Cardiac septum (tissue), 1 donor: ENCODE results near the gene SLC35F1. TPM values are rescaled to one million over a fixed set of nuclear protein-coding genes. Genes with fewer than 3 reads are reported as not detected.
"Not testable (repeated sequence)": the region's sequence is repeated elsewhere in the genome, so short reads cannot be mapped to it uniquely, and the experiment has no call there.

Experiments
- DNase-seq: peaks from one replicate; pipeline ENCODE4 v3.0.0-alpha.2; 2020; ENCODE audit warnings: low spot score
- intact Hi-C: fragments of 100-400 bp; cut with DNase I; formaldehyde crosslinking; loops from one replicate; pipeline ENCODE4 v1.14.0; 2022
- total RNA-seq: library from RNA; stranded (reverse); fragmentation: NEBNext Ultra II Directional; extraction: Animal tissue kit (Norgen Biotek cat#: 25700); gene quantifications from one replicate; pipeline ENCODE4 v1.2.1, GENCODE V29; 2021
- donor health status: DM: no; HTN: no; CAD: no.

The SLC35F1 gene
- total RNA-seq, 1 donor from 2014 or later, result 7.7 TPM

GRCh38 chr6:117976030-117976651 is 69.1 kb downstream of the SLC35F1 start:
- intact Hi-C loops, result loop anchor here (5.0 kb wide), 2 partner anchors 286 to 306 kb away; no protein-coding TSS in a partner anchor
- no peak for DNase-seq

GRCh38 chr6:117985916-117986315 is 78.9 kb downstream of the SLC35F1 start:
- no peak for DNase-seq
- intact Hi-C loops, result no loop called here

DNA sequence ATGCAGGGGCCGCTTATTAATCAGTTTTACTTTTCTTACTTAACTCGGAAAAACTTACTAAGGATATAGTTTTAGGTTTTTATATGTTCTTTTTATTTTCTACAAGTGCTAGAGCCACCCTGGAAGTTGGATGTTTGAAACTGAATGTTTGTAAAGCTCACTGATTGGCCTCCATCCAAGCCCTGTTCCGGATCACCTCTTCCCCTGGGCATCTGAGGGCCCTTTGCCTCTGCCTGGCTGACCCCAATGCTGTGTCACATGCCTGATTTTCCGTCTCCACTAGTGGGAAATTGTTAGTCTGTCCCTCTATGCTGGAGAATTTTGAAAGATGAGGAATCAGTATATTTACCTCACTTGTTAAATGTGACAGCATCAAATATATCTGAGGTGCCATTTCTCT is 79.3 kb downstream of the SLC35F1 start:
- no peak for DNase-seq
- intact Hi-C loops, result no loop called here

- intact Hi-C loops, result no loop called here
- no peak for DNase-seq
These were observed 82.0 kb downstream of the SLC35F1 start for GRCh38 chr6:117989086-117989485.

DNA sequence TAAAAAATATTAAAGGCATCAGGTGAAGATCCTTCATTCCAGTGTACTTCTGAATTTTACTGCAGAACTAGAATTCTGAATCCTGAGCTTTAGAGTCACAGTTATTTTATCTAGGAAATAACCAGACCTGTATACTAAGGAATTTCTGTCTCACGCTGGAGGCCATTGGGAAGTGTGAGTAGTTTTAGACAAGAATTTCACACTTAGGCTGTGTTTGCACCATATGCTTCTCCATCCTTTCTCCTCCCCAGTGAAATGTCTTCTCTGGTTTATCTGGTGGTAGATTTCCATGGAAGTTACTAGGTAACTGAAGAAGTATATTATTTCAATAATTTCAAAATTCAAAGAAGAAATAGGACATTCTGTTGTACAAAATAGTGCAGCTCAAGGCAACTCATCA is 83.1 kb downstream of the SLC35F1 start:
- no peak for DNase-seq
- intact Hi-C loops, result no loop called here

- no peak for DNase-seq
- intact Hi-C loops, result no loop called here
These were observed 85.8 kb downstream of the SLC35F1 start for GRCh38 chr6:117992856-117993255.

DNA sequence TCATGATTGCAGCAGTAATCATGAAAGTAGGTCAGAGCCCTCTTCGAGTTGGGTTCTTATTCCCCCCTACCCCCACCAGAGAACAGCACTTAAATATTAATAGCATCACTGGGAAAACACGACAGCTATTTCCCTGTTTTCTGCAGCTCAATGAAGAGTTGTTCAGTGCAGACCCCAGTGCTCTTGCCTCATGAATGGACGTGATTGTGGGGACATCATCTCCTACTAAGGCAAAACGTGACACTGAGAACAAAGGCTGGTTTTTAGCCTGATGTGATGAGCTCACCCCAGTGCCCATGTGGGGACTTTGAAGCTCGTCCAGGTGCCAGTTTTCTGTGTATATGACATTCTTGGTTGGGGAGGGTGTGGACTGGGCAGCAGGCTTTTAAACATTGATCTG is 105.9 kb downstream of the SLC35F1 start:
- no peak for DNase-seq
- intact Hi-C loops, result no loop called here

DNA sequence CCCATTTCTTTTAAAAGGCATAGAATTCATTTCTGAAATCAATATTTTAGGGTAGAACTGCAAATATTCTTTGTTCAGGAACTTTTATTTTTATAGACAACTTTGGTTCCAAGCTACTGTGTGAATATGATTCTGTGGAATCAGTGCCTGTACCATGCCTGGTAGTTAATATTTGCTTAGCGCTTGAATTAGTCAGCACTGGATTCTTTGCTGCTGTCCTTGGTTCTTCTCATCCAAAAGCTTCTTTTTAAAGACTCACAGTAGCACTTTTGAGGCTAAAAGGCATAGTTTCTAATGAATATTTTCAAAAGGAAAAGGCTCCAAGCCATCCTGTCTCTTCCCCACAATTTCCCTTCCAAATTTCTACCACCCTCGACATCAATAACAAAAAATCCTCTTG is 109.5 kb downstream of the SLC35F1 start:
- no peak for DNase-seq
- intact Hi-C loops, result no loop called here

DNA sequence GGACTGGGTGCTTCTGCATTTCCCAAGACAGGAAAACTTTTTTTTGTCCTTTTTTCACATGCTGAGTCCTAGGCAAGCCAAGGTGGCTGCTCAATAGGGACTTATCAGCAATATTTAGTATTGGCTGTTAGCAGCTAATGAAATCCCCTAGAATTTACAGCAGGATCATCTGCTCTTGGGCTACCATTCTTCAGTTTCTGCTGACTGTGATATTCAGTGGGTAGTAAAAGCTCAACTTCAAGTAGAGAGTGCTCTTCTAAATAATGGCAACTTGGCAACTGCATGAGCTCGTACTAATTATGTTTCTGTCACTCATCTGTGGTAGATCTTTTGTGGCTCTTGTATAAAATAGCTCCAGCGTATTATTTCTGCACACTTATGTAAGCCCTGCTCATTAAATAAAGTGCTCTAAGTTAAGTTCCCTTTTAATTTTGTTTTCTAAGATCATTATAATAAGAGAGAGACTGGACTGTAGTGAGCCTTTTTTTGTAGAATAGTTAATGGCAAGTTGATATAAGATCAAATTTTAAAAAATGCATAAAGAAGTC is 110.3 kb downstream of the SLC35F1 start:
- intact Hi-C loops, result no loop called here

DNA sequence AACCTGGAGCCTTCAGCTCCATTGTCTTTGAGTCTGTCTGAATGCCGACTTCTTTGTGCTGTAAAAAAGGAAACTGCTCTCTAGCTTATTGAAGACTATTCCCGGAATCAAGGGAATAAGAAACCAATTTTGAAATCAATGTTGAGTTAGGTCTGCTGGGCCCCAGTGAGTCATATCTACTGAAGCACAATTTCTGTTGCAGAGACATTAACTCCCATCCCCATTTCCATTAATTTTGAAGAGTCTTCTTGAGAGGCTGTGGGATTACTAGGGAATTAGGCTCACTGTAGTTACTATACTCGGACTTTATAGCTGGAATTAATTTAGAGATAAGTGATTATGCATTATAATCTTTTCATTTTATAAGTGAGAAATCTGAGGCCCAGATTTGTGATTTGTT is 116.7 kb downstream of the SLC35F1 start:
- intact Hi-C loops, result no loop called here
- no peak for DNase-seq

More for the DNA sequence above, 110.3 kb downstream of the SLC35F1 start:
- DNase-seq, result no peak

DNA sequence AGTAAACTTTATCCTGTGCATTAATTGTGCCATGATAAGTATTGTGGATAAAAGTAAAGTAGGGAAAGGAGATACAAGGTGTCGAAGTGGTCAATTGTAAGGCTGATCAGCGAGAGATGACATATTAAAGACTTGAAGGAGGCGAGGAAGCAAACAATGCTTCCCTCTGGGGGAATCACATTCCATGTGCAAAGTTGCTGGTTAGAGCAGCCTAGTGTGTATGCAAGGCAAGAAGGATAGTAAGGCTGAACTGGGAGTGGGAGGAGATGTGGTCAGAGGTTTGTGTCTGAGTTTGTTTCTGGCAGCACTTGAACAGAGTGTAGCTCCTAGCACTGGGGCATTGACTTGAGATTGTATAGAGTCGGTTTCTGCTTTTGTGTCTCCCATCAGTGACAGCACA is 122.9 kb downstream of the SLC35F1 start:
- DNase-seq, result no peak
- intact Hi-C loops, result no loop called here

GRCh38 chr6:118037479-118037878 is 130.4 kb downstream of the SLC35F1 start:
- DNase-seq, intact Hi-C loops: not testable (repeated sequence)

GRCh38 chr6:118042855-118043254 is 135.8 kb downstream of the SLC35F1 start:
- DNase-seq, result no peak
- intact Hi-C loops, result no loop called here

GRCh38 chr6:118044275-118044674 is 137.2 kb downstream of the SLC35F1 start:
- intact Hi-C loops, result no loop called here

GRCh38 chr6:118054082-118054481 is 147.0 kb downstream of the SLC35F1 start:
- no peak for DNase-seq
- intact Hi-C loops, result no loop called here

More at GRCh38 chr6:118044275-118044674, 137.2 kb downstream of the SLC35F1 start:
- DNase-seq, result no peak

- intact Hi-C loops, result no loop called here
- no peak for DNase-seq
These were observed 154.6 kb downstream of the SLC35F1 start for GRCh38 chr6:118061666-118062065.

DNA sequence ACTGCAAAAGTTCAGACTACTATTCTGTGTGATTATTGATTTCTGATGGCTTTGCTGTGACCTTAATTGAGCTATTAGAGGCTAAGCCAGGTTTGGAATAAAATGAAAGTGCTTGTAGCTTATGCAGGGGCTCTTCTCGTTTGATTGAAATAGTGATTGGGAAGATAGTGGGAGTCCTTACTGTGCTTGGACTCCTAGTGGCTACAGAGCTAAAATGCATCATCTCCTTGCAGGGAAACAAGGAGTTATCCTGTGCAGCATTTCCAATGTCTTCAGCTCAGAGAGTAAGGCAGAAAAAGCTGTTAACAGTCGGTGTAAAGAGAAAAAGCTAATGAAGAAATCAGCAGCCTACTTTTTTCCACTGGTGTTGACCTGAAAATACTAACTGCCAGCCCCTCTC is 173.5 kb downstream of the SLC35F1 start:
- DNase-seq, result no peak
- intact Hi-C loops, result no loop called here

DNA sequence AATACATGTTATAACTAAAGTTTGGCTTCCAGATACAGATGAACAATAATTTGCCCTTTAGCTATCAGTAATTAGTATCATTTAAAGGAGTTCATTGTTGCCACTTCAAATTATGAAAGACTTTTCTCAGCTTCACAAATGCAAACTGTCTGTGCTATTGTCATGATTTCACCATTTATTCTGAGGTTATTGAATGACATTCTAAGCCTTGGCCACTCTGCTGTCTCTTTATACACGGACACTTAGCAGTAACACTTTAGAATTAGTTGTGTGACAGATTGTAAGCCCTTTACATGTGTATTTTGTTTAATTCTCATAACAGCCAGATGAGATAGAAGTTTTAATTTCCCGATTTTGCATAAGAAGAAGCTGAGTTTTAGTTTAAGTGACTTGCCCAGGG is 176.6 kb downstream of the SLC35F1 start:
- intact Hi-C loops, result no loop called here
- DNase-seq, result no peak

DNA sequence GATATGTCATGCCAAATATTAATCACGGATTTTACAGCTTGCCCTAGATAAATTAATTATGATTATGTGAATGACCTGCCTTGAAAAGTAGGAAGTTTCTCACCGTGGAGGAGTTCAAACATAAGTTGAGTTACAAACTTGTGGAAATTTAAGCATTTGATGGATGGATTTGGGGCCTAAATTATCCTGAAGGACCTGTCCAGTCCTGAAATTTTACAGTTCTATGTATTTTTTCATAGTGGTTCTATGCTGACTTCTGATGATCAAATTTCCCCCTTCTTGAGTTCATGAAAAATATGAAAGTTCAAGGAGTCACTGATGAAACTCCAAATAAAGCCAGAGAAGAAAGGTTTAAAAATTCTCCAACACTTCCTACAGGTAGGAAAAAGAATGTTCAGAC is 178.6 kb downstream of the SLC35F1 start:
- intact Hi-C loops, result no loop called here
- no peak for DNase-seq

DNA sequence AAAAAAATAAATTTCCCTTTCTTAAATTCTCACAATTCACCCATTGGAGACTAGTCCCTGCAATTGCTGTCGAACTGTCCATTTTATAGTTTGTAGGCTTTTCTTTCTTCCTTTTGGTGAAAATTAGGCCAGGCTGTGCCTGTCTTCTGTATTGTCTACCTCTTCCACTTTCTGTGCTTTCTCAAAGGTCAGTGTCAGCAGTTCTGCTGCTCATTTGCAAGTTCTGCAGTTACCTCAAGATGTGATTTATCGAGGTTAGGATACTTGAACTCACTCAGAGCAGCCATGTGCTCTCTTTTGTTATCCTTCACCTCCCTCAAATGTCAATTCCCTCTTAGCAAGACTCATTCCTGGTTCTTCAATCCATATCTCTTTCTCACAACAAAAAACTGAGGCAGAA is 179.1 kb downstream of the SLC35F1 start:
- intact Hi-C loops, result no loop called here
- no peak for DNase-seq

GRCh38 chr6:118092086-118092485 is 185.0 kb downstream of the SLC35F1 start:
- DNase-seq, result no peak
- intact Hi-C loops, result loop anchor here (10.0 kb wide), 1 partner anchor 153 kb away; no protein-coding TSS in a partner anchor

GRCh38 chr6:118097576-118097975 is 190.5 kb downstream of the SLC35F1 start:
- intact Hi-C loops, result loop anchor here (10.0 kb wide), 1 partner anchor 147 kb away; no protein-coding TSS in a partner anchor
- DNase-seq, result no peak
